ENCODE results near the gene SLC25A12.

DNA sequence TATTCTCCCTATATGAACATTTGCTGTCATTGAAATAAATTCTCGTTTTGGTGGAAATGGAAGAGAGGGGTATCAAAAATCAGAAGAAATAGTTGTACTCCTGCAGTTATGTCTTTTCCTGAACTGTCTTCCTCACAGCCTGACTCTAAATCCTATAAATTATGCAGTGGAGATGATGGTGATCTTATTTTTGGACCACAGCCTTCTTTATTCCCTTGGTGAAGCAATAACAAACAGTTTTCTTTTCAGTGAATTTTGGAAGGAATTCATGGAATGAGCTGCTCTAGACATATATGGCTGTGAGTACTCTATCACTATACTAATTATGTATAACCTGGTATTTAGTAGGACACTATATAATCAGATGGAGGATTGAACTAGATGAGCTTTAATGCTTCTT lies 1.7 kb upstream of the SLC25A12 start:
- TF ChIP-seq XRCC4 (IDR thresholded peaks at IDR 0.05; ENCODE audit: extremely low read depth, insufficient read depth, insufficient read length) (no peak), MAFK (IDR thresholded peaks at IDR 0.05; ENCODE audit: low read length) (no peak), SNIP1 (IDR thresholded peaks at IDR 0.05; ENCODE audit: low read depth) (no peak), TAF1 (IDR thresholded peaks at IDR 0.05; ENCODE audit: control insufficient read depth, extremely low read depth, insufficient read depth, low read length, severe bottlenecking) (no peak), SMAD4 (CRISPR knock-in tag; conservative IDR thresholded peaks at IDR 0.05) (no peak), ZNF408 (CRISPR knock-in tag; IDR thresholded peaks at IDR 0.05; ENCODE audit: low read depth) (no peak)

Measured in K562 (cell line).